HL-60/S4 treated with phorbol 12-myristate 13-acetate at 8.2 ng/mL for 4 days and 3 days (cell line): ENCODE results near the gene PYCARD.
"Not testable (repeated sequence)": the region's sequence is repeated elsewhere in the genome, so short reads cannot be mapped to it uniquely, and the experiment has no call there.

Source experiments
- in situ Hi-C: fragments of 300-500 bp; cut with MboI; formaldehyde crosslinking; loops from 2 replicates; pipeline ENCODE4 v1.15.0; 2022; ENCODE audit warnings: low sequenced_read_pairs

Gene PYCARD

DNA sequence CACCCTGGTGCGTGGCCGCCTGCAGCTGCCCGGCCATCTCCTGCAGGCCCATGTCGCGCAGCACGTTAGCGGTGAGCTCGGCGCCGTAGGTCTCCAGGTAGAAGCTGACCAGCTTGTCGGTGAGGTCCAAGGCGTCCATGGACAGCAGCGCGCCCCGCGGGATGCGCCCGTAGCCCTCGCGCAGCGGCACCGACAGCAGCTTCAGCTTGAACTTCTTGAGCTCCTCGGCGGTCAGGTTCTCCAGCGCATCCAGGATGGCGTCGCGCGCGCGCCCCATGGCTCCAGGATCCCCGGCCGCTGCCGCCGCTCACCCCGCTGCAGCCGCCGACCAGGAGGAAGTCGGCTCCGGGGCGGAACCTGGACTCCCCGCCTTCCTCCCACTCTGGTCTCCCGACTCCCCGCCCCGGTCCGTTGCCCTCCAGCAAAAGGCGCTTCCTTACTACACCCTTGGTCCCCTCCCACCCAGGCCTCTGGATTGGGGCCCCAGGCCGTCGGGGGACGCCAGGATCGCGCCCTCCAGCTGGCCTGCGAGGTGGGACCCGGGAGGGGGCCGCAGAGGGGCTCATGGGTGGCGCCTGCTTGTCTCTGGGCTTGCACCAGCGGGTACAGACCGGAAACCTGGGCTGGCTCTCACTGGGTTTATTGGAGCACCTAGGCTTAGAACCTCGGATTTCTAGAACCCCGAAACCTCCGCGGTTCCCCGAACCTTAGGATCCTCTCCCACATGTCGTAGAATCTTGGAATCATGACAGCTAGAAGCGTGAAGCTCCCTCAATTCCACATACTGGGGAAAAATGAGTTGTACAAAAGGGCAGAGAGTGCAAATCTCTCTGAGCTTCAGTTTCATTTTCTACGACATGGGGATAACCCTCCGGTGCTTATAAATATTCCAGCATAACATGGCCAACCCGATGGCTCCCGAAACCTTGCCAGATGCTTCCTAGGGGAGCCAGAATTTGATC, at the start of gene PYCARD:
Gene PYCARD, minus strand, starts transcription at position 347 of the 962 bp plus-strand sequence. Its CDS starts 70 bp downstream, at position 277.
- in situ Hi-C loops = no loop called here

DNA sequence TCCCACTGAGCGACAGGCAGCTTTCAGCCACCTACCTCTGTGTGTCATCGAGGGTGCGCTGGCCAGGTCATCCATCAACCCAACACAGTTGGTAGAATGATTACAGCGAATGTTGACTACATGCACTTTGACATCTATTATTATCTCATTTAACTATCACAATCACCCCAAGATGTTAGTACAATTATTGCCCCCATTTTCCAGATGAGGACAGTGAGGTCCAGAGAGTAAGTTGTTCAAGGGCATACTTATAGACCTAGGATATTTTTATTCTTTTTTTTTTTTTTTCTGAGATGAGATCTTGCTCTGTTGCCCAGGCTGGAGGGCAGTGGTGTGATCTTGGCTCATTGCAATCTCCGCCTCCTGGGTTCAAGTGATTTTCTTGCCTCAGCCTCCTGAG, 48.9 kb upstream of the PYCARD start:
- in situ Hi-C loops = no loop called here

DNA sequence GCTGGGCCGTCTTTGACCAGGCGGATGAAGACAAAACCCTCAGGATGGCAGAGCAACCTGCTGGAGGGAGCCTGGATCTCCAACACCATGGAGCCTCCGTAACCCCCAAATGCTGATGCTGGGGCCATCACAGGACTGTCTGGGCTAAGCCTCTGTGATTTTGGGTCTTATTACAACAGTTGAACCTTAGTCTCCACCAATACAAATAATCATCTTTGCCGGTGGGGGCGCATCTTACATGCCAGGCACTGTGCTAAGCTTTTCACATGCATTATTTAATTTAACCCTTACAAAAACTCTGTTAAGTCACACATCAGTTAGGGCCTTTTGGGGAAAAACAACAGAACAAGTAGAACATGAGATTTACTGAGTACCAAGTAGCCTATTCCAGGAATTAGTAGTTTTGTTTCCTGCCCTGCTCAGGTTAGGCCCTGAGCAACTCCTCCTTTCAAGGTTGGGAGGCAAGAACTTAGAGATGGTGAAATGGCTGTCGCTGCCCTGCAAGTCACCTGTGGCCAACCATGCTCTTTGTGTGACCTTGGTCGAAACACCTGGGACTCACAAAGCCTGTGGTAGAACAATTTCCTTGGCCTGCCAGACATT, 48.3 kb upstream of the PYCARD start:
- in situ Hi-C loops = no loop called here

DNA sequence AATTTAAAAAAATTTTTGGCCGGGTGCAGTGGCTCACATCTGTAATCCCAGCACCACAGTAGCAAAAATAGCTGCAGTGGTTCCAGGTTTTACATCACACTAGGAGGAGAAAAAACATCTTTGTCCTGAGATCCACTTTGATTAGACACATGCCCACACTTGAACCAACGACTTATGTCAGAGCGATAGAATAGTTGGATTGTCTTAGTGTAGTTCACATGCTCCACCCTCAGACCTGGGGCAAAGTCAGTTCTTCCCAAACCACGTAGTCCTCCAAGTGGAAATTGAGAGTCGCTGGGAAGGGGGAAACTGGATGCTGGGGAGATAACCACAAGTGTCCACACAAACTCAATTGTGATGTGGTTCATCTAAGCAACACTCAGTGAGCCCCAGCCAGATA, 45.8 kb upstream of the PYCARD start:
- in situ Hi-C loops = no loop called here

DNA sequence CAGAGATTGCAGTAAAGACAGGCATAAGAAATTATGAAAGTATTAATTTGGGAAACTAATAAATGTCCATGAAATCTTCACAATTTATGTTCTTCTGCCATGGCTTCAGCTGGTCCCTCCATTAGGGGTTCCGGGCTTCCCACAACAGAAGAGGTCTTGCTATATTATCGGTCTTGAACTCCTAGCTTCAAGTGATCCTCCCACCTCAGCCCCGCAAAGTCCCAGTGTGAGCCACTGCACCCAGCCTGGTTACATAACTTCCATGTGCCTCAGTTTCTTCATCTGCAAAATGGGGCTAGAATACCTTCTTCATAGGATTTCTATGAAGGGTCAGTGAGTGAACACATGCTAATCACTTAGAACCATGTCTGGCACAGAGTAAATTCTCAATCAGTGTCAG, 43.7 kb upstream of the PYCARD start:
- in situ Hi-C loops = no loop called here

DNA sequence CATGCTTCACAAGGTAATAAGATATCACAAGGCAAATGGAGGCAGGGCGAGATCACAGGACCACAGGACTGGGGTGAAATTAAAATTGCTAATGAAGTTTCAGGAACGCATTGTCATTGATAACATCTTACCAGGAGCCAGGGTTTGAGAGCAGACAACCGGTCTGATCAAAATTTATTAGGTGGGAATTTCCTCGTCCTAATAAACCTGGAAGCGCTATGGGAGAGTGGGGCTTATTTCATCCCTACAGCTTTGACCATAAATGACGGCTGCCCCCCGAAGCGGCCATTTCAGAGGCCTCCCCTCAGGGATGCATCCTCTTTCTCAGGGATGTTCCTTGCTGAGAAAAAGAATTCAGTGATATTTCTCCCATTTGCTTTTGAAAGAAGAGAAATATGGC, 43.0 kb upstream of the PYCARD start:
- in situ Hi-C loops = not testable (repeated sequence)

DNA sequence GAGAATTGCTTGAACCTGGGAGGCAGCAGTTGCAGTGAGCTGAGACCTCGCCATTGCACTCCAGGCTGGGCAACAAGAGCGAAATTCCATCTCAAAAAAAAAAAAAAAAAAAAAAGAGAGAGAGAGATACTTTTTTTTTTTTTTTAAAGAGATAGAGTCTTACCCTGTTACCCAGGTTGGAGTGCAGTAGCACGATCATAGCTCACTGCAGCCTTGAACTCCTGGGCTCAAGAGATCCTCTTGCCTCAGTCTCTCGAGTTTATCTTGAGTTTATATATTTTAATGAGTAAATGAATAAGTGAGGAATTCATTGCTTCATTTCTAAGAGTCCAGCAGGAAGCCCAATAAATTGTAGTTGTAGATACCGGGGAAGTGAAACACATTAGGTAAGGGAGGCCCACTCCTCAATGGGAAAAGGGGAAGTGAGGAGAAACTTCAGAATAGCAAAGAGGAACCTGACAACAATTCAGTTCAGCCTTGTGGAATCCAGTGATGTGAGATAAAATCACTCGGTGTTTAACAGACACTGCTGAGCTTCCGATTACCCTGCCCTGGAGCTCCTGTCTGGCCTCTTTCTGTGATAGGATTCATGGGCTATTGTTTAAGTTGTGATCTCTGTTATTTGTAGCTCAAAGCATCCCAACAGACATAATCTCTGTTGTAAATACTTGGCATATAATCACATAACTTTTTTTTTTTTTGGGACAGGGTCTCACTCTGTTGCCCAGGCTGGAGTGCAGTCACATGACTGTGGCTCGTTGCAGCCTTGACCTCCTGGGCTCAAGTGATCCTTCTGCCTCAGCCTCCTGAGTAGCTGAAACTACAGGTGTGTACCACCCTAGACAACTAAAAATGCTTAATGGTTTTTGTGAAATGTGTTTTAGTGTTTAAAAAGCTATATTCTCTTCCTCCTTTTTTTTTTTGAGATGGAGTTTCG, 41.4 kb upstream of the PYCARD start:
- in situ Hi-C loops = no loop called here

DNA sequence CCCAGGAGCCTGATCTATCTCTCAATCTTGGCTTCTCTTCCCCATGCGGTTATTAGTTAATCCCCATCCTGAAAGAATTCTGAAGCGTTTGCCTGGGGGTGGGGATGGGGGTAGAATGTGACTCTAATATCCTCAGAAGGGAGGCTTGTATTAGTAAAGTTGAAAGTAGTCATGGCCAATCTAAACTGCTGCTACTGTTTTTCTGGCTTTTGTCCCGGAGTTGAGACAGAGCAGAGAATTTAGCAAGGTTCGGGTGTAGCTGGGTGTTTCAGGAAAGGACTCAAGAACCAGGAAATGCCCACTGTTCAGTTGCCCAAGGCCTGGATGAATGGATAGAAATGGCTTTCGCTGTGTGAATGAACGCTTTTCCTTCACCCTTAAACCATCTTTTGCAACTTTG, 39.6 kb upstream of the PYCARD start:
- in situ Hi-C loops = no loop called here

DNA sequence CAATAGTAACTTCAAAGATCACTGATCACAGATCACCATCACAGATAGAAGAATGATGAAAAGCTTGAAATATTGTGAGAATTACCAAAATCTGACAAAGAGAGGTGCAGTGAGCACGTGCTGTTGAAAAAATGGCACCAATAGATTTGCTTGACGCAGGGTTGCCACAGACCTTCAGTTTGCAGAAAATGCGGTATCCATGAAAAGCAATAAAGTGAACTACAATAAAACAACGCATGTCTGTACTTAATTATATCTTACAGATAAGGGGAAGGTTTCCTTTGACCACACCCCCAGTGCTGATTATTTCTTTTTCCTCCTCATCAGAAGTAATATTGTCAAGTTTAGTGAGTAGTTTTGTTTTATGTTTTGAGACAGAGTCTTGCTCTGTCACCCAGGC, 35.5 kb upstream of the PYCARD start:
- in situ Hi-C loops = no loop called here

DNA sequence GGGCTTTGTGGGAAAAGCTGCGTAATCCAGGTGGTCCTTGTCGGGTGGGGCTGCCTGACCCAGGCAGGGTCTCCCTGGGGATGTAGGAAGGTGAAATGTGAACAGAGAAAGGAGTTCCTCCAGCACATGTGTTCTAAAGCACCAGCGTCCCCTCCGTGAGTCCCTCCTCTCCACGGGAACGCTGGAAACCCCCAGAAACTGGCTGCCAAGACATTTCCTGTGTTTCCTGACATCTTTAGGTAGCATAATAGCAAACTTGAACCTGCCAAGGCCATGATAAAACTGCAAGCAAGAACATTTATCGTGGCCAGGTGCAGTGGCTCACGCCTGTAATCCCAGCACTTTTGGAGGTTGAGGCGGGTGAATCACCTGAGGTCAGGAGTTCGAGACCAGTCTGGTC, 26.9 kb upstream of the PYCARD start:
- in situ Hi-C loops = no loop called here

DNA sequence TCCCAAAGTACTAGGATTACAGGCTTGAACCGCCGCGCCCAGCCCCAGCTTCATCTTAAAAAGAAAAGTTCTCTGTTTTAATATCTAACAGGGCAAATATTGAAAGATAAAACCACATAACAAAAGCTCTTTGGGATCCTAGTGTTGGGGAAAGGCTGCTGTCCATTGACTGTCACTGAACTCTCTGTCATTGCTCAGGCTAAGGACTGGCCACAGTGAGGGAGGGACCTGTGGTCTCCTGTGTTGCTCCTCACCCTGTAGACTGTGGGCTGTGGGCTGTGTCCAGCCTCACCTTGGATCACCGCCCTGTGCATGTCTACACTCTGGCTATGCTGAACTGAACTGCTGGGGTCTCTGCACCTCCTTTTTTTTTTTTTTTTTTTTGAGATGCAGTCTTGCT, 25.6 kb upstream of the PYCARD start:
- in situ Hi-C loops = no loop called here

DNA sequence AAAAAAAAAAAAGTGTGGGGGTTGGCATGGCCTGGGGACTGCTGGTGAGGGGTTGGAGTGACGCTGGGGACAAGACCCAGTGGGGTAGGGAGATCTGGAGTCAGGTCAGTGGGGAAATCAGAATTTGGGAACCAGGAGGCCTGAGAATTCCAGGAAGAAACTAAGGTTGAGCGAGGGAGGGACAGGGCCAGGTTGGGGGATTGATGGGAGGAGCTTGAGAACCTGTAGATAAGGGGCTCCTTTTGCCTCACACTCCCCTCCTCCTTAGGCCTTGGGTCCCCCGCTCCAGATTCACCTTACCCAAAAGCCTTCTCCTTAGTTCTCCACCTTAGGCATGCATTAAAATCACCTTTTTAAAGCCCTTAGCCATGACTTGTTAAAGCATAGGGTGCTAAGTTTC, 22.6 kb upstream of the PYCARD start:
- in situ Hi-C loops = no loop called here

DNA sequence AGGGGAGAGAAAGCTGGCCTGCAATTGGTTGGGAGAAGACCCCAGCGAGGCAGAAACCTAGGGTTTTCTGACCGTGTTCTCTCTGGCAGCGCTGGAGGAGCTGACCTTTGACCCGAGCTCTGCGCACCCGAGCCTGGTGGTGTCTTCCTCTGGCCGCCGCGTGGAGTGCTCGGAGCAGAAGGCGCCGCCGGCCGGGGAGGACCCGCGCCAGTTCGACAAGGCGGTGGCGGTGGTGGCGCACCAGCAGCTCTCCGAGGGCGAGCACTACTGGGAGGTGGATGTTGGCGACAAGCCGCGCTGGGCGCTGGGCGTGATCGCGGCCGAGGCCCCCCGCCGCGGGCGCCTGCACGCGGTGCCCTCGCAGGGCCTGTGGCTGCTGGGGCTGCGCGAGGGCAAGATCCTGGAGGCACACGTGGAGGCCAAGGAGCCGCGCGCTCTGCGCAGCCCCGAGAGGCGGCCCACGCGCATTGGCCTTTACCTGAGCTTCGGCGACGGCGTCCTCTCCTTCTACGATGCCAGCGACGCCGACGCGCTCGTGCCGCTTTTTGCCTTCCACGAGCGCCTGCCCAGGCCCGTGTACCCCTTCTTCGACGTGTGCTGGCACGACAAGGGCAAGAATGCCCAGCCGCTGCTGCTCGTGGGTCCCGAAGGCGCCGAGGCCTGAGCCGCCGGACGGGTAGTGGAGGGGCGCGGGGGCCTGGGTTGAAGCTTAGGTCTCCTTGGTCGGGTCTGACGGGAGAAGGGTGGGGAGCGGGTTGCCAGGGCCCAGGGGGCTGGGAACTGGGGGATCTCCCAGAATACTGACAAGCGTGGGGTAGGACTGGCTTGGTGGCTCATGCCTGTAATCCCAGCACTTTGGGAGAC, 21.8 kb upstream of the PYCARD start:
- in situ Hi-C loops = no loop called here

DNA sequence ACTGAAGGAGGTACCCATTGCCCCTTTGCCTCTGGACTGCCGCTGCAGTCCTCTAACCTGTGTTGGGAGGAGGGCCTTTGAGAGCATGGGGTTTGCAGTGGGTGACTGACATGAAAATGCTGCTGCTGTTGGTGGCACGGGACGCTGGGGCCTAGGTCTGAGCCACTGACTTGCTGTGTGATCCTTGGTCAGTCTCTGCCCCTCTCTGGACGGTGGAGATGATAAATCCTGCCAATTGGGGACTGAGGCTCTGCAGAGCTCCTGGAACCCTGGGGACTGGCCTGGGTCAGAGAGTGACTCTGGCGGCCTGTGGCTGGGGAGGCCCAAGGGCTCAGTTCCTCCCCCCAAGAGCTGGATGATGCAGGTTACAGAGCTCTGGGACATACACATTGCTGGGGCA, 20.5 kb upstream of the PYCARD start:
- in situ Hi-C loops = no loop called here

DNA sequence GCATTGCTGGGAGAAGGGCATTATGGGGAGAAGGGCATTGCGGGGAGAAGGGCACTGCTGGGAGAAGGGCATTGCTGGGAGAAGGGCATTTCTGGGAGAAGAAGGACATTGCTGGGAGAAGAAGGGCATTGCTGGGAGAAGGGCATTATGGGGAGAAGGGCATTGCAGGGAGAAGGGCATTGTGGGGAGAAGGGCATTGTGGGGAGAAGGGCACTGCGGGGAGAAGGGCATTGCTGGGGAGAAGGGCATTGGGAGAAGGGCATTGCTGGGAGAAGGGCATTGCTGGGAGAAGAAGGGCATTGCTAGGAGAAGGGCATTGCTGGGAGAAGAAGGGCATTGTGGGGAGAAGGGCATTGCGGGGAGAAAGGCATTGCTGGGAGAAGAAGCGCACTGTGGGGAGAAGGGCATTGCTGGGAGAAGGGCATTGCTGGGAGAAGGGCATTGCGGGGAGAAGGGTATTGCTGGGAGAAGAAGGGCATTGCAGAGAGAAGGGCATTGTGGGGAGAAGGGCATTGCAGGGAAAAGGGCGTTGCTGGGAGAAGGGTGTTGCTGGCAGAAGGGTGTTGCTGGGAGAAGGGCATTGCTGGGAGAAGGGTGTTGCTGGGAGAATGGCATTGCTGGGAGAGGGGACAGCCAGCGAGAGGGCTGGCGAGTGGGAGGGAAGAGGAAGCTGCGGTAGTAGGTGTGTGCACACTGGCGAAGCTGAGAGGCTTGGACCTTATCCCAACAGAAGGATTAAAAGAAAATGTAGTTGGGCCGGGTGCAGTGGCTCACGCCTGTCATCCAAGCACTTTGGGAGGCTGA, 19.0 kb upstream of the PYCARD start:
- in situ Hi-C loops = no loop called here

DNA sequence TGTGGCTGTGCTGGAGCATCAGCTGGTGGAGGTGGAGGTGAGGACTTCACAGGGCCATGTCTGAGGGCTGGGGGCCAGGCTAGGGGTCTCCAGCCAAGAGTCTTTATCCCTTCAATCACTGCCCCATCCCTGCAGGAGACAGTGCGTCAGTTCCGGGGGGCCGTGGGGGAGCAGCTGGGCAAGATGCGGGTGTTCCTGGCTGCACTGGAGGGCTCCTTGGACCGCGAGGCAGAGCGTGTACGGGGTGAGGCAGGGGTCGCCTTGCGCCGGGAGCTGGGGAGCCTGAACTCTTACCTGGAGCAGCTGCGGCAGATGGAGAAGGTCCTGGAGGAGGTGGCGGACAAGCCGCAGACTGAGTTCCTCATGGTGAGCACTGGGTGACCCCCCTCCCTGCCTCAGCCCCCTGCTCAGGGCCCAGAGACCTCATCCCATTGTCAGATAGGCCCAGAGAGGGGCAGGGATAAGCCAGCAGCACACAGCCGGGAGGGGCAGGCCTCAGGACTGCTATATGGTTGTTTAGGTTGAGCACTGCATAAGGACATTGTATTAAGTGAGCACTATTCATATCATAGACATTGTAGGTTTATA, 16.7 kb upstream of the PYCARD start:
- in situ Hi-C loops = no loop called here

DNA sequence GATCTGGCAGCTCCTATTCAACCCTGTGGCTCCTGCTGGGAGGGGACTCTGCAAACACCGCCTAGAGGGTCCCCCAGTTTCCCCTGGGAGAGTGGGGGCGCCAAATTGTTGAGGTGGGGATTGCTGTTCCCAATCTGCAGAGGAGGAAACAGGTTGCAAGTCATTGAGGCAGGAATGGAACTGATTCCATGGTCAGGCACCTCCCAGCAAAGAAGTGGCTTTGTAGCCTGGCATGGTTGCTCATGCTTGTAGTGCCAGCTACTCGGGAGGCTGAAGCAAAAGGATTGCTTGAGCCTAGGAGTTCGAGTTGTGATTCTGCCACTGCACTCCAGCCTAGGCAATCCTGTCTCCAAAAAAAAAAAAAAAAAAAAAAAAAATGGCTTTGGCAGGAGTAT, 14.6 kb upstream of the PYCARD start:
- in situ Hi-C loops = no loop called here

DNA sequence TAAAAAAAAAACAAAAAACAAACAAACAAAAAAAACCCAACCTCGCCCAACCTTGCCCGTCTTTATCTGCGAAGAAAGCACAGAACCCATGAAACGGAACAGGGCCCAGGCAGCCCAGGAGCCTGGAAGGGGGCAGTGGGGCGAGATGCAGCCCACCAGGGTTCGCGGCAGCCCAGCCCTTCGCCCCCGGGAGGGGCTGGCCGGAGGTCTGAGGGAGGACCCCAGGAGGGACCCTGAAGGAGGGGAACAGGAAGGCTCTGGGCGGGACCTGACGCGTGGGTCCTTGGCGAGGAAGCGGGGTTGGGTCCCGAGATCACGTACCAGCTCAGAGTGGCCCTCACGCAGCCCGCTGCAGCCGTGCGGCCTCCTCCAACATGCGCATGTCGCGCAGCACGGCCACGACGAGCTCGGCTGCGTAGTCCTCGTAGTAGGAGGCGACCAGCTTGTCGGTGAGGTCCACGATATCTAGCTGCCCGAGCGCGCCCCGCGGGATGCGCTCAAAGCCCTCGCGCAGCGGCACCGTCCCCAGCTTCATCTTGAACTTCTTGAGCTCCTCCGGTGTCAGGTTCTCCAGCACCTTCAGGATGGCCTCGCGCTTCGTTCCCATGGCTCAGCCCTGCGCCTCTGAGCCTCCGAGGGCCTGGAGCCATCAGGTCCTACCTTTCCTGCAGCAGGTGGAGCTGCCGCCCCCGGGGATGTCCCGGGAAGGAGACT, 14.0 kb upstream of the PYCARD start, which contains the start of gene PYDC1:
Gene PYDC1, minus strand, starts transcription at position 714 of the 714 bp plus-strand sequence. Its CDS starts 107 bp downstream, at position 607.
- in situ Hi-C loops = no loop called here
